Stimulated activated CD4-positive, alpha-beta T cell treated with anti-CD3 and anti-CD28 coated beads, Interleukin-4, amount 100 ng/mL, for 48 hours (primary cell): ENCODE measurements around the gene POLR1F.
A peak's percentile ranks its signal among the peaks of the same experiment; 100 is the strongest.
"Not testable (repeated sequence)": the region's sequence is repeated elsewhere in the genome, so short reads cannot be mapped to it uniquely, and the experiment has no call there.

Experiments used
- DNase-seq, 2 donors: peaks; one replicate each; pipeline ENCODE4 v3.0.0-alpha.2; 2020; ENCODE audit warnings: low read depth in 2 of 2

Gene POLR1F, protein sequence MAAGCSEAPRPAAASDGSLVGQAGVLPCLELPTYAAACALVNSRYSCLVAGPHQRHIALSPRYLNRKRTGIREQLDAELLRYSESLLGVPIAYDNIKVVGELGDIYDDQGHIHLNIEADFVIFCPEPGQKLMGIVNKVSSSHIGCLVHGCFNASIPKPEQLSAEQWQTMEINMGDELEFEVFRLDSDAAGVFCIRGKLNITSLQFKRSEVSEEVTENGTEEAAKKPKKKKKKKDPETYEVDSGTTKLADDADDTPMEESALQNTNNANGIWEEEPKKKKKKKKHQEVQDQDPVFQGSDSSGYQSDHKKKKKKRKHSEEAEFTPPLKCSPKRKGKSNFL

DNA sequence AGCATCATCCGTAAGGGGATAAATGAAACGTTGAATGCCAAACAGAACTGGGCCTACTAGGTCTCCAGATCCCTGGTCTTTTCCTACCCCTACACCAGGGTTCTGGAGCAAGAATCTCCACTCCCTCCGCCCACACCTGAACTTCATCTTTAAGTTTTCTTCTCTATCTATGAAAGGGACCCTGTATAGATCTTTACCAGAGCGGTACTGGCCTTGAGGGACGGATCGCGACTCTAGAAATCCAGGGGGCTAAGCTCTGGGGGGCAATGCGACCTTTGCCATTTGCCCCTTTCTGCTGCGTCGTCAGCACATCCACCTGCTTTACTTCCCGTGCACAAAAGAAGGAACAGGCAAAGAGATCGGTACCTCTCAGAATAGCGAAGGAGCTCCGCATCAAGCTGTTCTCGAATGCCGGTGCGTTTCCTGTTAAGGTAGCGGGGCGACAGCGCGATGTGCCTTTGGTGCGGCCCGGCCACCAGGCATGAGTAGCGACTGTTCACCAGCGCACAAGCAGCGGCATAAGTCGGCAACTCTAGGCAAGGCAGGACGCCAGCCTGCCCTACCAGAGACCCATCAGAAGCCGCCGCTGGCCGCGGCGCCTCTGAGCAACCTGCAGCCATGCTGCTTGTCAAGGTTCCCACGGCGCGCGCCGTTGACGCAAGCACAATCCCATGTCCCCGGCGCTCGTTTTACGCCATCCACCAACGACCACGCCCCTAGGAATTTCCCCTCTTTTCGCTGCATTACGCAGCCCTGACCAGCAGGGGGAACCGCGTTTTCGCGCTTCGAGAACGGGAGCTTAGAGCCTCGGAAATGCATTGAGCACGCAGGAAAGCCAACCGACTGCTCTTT, at the start of gene POLR1F:
Gene POLR1F (minus strand): TSS at position 641 of the 852 bp plus-strand sequence. CDS start 21 bp downstream, at position 620.
- DNase-seq: peak; percentile 82

DNA sequence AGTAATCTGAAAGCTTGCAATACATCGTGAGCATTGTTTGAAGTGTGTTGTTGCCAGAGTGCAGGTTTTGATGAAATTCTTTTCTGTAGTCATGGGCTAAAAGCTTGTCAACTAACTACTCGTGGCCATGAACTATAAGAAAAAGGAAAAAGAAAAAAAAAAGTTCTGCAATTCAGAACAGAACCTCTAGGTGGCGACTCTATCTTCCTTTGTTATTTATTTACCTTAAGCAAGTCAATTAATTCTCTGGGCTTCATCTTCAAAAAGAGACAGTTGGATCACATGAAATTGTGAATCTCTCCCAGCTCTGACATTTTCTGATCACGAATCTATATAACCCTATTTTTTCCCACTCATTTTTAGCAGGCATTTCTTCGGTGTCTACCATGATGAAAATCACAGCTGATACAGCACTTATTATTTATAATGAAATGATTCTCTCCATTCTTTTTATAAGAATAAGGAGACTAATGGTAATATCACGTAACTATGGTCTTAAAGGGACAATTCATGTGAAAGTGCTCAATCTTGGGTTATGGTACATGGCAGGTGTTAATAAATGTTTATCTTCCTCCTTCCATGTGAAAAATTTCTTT, 45.8 kb upstream of the POLR1F start:
- DNase-seq: no peak

DNA sequence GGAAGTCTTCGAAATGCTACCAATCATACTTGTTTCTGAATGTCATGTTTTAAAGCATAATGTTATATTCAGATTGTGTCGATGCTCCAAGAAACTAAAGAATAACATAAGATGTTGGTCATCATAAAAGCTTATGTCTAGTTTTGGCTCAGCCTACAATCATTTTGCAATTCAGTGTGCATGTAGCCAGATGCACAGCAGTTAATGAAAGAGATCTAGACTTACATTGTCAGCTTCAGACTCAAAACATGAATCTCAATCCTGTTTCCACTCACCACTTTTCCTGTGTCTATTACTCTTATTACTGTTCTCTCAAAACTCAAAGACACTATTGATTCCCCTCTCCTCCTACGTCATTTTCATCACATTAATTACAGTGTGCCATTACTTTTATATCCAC, 43.2 kb upstream of the POLR1F start:
- no peak for DNase-seq

DNA sequence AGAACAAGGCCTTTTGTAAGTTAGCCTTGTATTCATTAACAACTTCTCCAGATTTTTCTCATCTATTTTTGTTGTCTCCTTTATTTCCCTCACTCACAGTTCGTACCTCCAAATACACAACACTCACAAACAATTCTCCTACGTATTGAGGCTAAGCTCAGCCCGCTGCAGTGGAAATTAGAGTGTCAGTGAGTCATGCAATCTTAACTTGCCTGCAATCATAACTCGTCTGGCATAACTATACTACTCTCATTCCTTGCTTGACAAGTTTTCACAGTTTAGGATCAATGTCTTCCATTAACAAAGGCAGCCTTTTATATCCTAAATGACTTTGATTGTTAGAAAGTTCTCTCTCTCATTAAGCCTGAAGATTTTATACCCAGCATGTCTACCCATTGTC, 40.8 kb upstream of the POLR1F start:
- no peak for DNase-seq

DNA sequence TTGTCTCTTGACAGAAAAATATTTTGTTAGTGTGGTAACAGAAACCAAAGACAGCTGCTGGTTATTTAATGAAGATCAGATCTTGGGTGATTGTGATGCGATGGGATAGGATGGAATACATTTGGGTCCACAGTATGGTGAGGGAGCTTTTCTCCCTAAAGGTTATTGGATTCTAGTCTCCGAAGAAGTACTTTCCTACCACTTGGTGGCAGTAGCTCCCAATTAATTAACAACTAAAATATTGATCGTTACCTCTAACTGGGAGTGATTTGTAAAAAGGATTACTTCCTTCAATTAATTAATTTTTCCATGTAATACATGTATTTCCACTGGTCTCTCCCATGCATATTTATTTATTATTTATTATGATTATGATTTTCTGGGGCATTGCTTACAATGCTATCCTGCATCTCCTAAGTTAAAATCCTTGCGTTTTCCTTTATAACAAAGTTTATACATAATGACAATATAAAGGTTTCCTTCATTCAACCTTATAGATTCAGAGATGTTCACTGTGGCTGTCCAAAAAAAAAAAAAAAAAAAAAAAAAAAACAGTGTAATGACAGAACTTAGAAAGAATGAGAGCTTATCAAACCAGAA, 39.0 kb upstream of the POLR1F start:
- DNase-seq: no peak

DNA sequence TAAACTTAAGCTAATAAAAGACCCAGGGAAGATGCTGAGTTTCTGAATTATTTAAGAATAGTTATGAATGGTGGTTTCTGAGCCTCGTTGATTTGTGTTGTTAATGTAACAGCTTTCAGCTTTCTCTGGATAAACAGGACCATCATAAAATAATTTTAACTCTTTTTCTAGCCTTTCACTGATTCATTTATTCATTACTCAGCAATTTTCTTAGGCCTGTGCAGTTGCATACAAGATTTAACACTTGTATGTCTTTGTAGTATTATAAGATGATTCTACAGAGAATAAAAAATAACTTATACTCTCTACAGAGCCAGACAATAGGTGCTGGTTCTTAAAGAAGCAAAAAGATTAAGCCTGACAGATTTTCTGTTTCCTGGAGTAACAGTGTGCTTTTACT, 35.2 kb upstream of the POLR1F start:
- no peak for DNase-seq

DNA sequence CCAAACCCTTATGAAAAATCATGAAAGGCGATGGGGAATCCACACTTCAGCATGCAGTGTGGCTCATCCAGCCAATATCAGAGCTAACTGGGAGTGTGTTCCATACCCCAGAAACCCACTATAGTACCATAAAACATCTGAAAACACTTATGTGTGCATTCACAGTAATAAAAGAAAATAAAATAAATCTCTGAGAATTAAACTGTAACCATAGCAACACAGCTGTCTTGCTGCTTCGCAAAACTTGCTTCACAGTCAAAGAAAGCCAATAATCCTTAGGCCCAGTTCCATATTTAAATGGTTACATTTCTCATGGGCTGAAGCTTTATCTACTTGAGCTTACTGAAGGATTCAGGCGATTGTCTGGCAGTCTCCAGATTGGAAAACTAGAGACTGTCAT, 19.9 kb upstream of the POLR1F start:
- no peak for DNase-seq

DNA sequence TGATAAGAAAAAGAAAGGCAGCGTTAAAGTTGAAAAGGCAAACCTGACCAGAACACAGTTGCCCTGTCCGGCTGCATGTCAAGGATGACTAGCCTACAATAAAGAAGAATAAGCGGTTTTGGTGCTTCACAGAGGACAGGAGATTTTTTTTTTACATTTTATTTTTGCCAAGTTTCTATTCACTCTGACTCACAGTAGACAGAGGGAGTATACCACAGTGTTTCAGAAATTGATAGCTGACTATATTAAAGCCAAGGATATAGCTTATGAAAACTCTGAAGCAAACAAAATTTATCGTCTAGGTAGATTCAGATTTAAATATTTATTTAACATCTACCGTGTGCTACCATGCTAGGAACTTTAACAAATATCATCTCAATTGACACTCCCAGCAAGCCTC, 16.9 kb upstream of the POLR1F start:
- no peak for DNase-seq

DNA sequence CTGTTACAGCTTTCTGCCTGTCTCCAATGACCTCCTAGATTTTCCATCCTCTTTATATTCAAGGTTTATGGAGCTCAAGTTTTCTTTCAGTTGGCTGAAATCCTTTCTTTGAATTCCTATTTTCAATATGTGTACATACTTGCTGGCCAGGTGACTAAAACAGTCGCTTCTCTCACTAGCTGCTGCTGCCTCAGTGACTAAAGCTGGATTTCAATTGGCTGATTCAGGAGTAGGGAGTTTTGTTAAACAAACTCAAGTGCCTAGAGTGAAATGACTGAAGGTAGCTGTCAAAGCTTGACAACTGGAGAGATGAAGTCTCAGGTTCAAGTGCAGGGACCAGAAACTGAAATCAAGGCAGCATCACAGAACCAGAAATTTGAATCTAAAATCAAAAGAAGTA, 6.7 kb upstream of the POLR1F start:
- no peak for DNase-seq

DNA sequence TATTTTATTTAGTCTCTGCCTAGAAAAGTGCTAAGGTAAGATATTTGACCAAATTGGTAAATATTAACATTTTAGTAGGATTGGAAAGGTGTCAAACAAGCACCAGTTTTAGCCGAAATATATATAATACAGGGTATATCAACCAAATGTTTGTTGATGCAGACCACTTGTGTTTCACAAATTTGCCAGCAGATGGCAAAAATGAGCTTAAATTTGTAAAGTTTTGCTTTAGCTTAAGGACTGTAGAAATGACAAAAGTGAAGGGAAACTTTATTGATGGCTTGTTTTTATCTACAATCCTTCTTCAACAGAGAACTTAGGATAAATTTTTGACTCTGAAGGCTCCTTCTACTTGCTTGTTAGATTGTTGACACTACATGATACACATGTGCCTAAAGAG, 4.8 kb upstream of the POLR1F start:
- DNase-seq: peak; percentile 6 to 12

DNA sequence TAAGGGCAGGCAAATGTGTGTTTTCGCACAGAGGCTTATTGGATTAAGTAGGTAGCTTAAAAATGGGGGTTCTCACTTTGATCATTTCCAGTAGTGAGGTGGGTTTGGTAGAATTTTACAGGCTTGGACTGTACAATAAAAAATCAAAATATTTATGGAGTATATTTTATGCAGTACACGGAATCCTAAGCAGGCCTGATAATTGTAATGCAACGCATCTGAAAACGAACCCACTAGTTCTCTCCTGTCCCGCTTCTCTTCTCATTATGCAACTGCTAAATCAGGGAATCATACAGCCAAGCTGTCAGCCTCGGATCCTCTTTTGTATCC, 377 bp upstream of the POLR1F start:
- no peak for DNase-seq

DNA sequence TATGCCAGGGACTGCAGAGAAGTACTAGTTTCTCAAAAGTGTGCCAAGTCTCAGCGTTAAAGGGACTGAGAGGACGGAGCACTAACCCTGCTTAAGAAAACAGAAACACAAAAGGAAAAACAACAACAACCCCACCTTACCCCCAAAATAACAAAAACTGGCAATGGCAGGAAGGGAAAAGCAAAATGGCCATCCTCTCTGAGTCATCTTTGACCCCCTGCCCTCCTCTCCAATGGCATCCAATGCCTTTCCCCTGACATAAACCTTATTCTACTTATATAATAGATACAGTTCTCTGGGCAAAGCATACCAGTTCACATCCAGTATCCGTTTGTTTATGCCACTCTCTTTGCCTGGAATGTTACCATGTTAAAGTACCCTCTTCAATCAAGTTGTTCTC, 1.6 kb downstream of the POLR1F start:
- DNase-seq: no peak

DNA sequence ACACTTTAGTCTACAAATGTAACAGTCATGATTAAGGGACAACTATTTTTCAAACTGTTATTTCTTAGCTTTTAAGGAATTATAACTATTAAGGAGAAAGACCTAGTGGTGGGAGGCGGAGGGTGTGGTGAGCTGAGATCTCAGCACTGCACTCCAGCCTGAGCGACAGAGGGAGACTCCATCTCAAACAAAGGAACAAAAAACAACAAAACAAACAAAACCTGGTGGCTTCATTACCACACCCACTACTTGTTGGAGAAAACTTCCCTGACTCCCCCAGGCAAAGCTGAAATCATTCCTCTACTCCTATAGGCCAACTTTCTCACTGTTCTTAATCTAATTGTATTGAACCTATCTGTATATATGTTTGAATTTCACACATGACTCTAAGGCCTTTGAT, 3.2 kb downstream of the POLR1F start:
- no peak for DNase-seq

DNA sequence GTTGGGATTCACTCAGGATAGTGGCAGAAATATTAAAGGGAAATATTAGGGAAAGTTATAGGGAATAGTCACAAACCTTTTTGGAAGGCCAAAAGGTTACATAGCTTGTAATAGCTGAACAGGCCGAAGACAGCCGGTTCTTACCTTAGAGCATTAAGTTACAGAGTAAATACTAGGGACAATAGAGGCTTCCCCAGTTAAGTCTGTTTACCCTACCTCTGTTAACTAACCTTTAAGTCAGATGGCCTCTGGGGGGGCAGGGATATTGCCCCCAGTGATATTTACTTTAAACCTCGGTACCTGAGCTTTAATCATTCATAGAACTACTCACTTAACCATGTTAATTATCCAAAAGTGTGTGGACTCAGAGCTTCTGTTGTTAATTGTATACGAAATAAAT, 7.4 kb downstream of the POLR1F start:
- no peak for DNase-seq

DNA sequence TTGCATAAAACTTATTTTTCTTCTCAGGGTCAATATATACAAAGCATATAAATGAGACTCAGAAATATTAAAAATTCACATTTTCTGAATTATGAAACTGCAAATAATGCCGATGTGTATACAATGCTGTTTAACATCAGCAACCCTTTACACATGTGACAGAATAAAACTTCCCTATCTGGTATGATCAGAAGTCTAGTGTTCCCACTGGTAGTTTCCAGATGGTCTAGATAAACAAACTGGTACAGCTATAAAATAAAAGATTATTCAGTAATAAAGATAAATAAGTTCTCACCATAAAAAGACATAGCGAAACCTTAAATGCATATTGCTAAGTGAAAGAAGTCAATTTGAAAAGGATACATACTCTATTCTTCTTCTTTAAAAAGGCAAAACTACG, 7.9 kb downstream of the POLR1F start:
- no peak for DNase-seq

DNA sequence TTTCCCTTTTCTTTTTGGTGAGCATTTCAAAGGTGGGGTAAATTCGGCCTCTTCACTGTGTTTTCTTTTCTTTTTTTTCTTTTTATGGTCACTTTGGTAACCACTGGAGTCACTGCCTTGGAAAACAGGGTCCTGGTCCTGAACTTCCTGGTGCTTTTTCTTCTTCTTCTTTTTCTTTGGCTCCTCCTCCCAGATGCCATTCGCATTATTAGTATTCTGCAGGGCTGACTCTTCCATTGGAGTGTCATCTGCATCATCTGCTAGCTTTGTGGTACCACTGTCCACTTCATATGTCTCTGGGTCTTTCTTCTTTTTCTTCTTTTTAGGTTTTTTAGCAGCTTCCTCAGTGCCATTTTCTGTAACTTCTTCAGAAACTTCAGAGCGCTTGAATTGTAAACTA, 10.5 kb downstream of the POLR1F start:
- DNase-seq: no peak

DNA sequence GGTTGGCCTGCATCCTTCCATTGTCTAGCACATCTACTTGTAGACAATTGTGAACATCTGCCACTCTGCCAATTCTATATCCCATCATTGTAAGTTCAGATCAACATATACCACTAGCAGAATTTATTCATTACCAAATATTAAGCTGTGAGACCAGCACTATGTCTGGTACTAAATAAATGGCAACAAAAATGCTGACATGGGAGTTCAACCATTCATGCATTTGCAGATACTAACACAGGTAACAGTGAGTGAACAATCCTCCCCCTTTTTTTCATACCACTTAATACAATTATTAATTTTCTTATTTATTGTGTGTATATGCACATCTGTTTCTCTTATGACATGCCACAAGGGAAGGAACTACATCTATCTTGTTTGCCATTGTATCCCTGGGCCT, 11.9 kb downstream of the POLR1F start:
- DNase-seq: no peak

DNA sequence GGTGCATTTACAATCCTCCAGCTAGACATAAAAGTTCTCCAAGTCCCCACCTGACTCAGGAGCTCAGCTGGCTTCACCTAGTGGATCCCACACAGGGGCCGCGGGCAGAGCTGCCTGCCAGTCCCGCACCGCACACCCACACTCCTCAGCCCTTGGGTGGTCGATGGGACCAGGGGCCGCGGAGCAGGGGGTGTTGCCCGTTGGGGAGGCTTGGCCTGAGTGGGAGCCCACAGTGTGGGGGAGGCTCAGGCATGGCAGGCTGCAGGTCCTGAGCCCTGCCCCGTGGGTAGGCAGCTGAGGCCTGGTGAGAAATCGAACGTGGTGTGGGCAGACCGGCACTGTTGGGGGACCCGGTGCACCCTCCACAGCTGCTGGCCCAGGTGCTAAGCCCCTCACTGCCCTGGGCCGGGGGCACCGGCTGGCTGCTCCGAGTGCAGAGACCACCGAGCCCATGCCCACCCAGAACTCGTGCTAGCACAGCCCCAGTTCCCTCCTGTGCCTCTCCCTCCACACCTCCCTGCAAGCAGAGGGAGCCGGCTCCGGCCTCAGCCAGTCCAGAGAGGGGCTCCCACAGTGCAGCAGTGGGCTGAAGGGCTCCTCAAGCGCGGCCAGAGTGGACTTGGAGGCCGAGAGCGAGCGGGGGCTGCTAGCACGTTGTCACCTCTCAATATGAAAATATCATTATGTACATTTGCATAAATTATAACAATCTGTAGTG, 16.6 kb downstream of the POLR1F start:
- no peak for DNase-seq

DNA sequence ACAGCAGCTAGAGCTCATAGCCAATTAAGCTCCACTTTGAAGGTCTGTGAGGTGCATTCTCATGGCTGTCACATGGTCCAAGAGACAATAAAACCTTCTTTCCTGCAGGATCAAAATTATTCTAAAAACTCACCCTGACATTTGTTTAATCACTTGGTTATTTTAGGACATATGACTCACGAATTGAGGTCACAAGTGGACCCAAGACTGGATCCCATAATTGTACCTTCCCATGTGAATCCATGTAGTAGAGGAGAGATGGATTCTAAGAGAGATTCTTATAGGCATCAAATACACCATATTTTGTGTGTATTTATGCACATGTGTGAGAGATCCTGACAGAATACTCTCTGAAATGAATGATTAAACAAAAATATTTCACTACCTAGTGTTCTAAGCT, 18.1 kb downstream of the POLR1F start:
- DNase-seq: no peak

DNA sequence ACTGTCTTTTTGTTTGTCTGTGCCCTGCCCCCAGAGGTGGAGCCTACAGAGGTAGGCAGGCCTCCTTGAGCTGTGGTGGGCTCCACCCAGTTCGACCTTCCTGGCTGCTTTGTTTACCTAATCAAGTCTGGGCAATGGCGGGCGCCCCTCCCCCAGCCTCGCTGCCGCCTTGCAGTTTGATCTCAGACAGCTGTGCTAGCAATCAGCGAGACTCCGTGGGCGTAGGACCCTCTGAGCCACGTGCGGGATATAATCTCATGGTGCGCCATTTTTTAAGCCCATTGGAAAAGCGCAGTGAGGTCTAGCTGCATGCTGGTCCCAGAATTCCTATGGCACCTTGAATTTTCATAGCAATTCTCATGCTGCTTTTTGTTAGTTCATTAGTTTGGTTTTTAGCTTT, 19.7 kb downstream of the POLR1F start:
- DNase-seq: not testable (repeated sequence)

DNA sequence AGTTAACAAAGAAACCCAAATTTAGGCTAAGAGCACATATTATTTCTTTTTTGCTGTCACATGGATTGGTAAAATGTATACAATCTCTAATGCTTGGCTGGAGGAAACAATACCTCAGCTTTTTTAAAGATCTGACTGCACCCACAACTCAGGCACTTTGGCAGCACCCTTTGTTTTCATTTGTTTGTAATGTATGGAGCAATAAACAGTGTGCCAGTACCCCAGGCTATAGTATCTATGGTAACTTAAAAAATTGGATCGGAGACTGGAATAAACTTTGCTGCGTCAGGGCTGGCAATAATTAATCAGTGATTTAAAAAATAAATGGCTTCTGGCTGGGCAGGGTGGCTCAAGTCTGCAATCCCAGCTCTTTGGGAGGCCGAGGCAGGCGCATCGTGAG, 27.2 kb downstream of the POLR1F start:
- no peak for DNase-seq

DNA sequence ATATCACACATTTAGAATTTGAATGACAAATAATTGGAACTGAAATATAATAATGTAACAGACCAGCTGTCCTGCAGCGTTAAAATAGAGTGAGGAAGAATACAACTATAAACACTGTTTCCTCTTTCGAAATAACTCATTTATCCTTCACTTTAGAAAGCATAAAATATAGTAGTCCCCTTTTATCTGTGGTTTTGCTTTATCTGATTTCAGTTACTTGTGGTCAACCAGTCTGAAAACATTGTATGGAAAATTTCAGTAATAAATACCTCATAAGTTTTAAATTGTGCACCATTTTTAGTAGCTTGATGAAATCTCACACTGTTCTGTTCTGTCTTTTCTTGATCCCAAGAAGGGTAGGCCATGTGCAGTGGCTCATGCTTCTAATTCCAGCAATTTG, 31.7 kb downstream of the POLR1F start:
- DNase-seq: no peak
